HG03439 (cell line): Measurements from ENCODE around the gene PLEKHJ1.

Experiments used
- ATAC-seq: cut with Tn5 transposase; IDR thresholded peaks from one replicate; pipeline ENCODE4 v1.9.1; 2021; ENCODE audit warnings: mild to moderate bottlenecking, moderate library complexity; ENCODE audit not compliant: unreplicated experiment

The PLEKHJ1 gene

GRCh38 chr19:2224754-2225349 is 11.3 kb downstream of the PLEKHJ1 start:
- no peak for ATAC-seq

GRCh38 chr19:2223959-2224358 is 12.2 kb downstream of the PLEKHJ1 start:
- no peak for ATAC-seq

GRCh38 chr19:2223391-2223790 is 12.7 kb downstream of the PLEKHJ1 start:
- no peak for ATAC-seq

- no peak for ATAC-seq
Measured at GRCh38 chr19:2221918-2222317, 14.2 kb downstream of the PLEKHJ1 start.

- ATAC-seq, result no peak
Measured at GRCh38 chr19:2221250-2221831, 14.8 kb downstream of the PLEKHJ1 start.

- ATAC-seq, result no peak
Measured at GRCh38 chr19:2219726-2220125, 16.4 kb downstream of the PLEKHJ1 start.

GRCh38 chr19:2217591-2217990 is 18.5 kb downstream of the PLEKHJ1 start:
- ATAC-seq, result no peak

GRCh38 chr19:2216361-2217225 is 19.5 kb downstream of the PLEKHJ1 start:
- ATAC-seq, result no peak

- no peak for ATAC-seq
Measured at GRCh38 chr19:2215281-2215751, 20.8 kb downstream of the PLEKHJ1 start.

GRCh38 chr19:2214251-2214650 is 21.9 kb downstream of the PLEKHJ1 start:
- no peak for ATAC-seq

GRCh38 chr19:2213799-2214198 is 22.3 kb downstream of the PLEKHJ1 start:
- no peak for ATAC-seq

GRCh38 chr19:2212861-2213711 is 23.0 kb downstream of the PLEKHJ1 start:
- no peak for ATAC-seq

GRCh38 chr19:2210987-2211740 is 25.0 kb downstream of the PLEKHJ1 start:
- no peak for ATAC-seq

- ATAC-seq, result no peak
Measured at GRCh38 chr19:2210206-2210605, 25.9 kb downstream of the PLEKHJ1 start.

- ATAC-seq, result no peak
Measured at GRCh38 chr19:2209408-2209807, 26.7 kb downstream of the PLEKHJ1 start.

GRCh38 chr19:2208975-2209374 is 27.2 kb downstream of the PLEKHJ1 start:
- ATAC-seq, result no peak

GRCh38 chr19:2207991-2208860 is 27.9 kb downstream of the PLEKHJ1 start:
- no peak for ATAC-seq

- no peak for ATAC-seq
Measured at GRCh38 chr19:2207008-2207407, 29.1 kb downstream of the PLEKHJ1 start.

GRCh38 chr19:2202366-2202765 is 33.8 kb downstream of the PLEKHJ1 start:
- no peak for ATAC-seq
